Omental fat pad (tissue), 4 donors: ENCODE data around the gene MAP3K4. TPM values are rescaled to one million over a fixed set of nuclear protein-coding genes. Genes with fewer than 3 reads are reported as not detected.
"Not testable (repeated sequence)": the region's sequence is repeated elsewhere in the genome, so short reads cannot be mapped to it uniquely, and the experiment has no call there.

Source experiments
- ATAC-seq: fragments of 150-250 bp; one replicate; pipeline ENCODE4 v1.9.1; 2016; ENCODE audit warnings: mild to moderate bottlenecking, moderate library complexity; ENCODE audit not compliant: low FRiP score
- DNase-seq: peaks from one replicate; pipeline ENCODE4 v3.0.0-alpha.2; 2019; ENCODE audit warnings: low spot score
- total RNA-seq, 4 donors: library from RNA; depleted of rRNA; stranded (reverse); fragments of >200 nt; gene quantifications; one replicate each; pipeline ENCODE4 v1.1.0, GENCODE V29; 2016
- TF ChIP-seq, protein P1 (sequence below), 3 donors: fragments of 450-650 bp; IDR thresholded peaks; one replicate each; pipeline ENCODE4 v1.5.1; 2016 to 2017; ENCODE audit warnings: antibody characterized with exemption in 3 of 3, mild to moderate bottlenecking in 3 of 3, moderate library complexity in 2 of 3

Gene MAP3K4
- total RNA-seq, 4 donors from 2014 or later, result 18.9 to 33.6 (median 25.0) TPM

GRCh38 chr6:160973311-160974250 lies 18.0 kb upstream of the MAP3K4 start:
- ATAC-seq (peak; percentile 6), DNase-seq (no peak)
- TF ChIP-seq, protein P1, sequence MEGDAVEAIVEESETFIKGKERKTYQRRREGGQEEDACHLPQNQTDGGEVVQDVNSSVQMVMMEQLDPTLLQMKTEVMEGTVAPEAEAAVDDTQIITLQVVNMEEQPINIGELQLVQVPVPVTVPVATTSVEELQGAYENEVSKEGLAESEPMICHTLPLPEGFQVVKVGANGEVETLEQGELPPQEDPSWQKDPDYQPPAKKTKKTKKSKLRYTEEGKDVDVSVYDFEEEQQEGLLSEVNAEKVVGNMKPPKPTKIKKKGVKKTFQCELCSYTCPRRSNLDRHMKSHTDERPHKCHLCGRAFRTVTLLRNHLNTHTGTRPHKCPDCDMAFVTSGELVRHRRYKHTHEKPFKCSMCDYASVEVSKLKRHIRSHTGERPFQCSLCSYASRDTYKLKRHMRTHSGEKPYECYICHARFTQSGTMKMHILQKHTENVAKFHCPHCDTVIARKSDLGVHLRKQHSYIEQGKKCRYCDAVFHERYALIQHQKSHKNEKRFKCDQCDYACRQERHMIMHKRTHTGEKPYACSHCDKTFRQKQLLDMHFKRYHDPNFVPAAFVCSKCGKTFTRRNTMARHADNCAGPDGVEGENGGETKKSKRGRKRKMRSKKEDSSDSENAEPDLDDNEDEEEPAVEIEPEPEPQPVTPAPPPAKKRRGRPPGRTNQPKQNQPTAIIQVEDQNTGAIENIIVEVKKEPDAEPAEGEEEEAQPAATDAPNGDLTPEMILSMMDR (IDR thresholded peaks at IDR 0.05), result no peak

GRCh38 chr6:160974304-160974771 lies 17.2 kb upstream of the MAP3K4 start:
- peak; percentile 39 for DNase-seq
- peak; percentile 87 for ATAC-seq
- TF ChIP-seq, protein P1 (IDR thresholded peaks at IDR 0.05), result no peak

GRCh38 chr6:160975162-160975561 lies 16.4 kb upstream of the MAP3K4 start:
- DNase-seq, result no peak
- TF ChIP-seq, protein P1 (IDR thresholded peaks at IDR 0.05), result no peak
- ATAC-seq, result no peak

- not testable (repeated sequence) for ATAC-seq
These were observed 15.6 kb upstream of the MAP3K4 start for GRCh38 chr6:160975961-160976360.

GRCh38 chr6:160978141-160978901 lies 13.2 kb upstream of the MAP3K4 start:
- TF ChIP-seq, protein P1 (IDR thresholded peaks at IDR 0.05), result no peak
- no peak for DNase-seq
- no peak for ATAC-seq

More at GRCh38 chr6:160975961-160976360, 15.6 kb upstream of the MAP3K4 start:
- not testable (repeated sequence) for DNase-seq

GRCh38 chr6:160979061-160979708 lies 12.4 kb upstream of the MAP3K4 start:
- ATAC-seq (no peak), DNase-seq (no peak)
- TF ChIP-seq, protein P1 (IDR thresholded peaks at IDR 0.05), result no peak

DNA sequence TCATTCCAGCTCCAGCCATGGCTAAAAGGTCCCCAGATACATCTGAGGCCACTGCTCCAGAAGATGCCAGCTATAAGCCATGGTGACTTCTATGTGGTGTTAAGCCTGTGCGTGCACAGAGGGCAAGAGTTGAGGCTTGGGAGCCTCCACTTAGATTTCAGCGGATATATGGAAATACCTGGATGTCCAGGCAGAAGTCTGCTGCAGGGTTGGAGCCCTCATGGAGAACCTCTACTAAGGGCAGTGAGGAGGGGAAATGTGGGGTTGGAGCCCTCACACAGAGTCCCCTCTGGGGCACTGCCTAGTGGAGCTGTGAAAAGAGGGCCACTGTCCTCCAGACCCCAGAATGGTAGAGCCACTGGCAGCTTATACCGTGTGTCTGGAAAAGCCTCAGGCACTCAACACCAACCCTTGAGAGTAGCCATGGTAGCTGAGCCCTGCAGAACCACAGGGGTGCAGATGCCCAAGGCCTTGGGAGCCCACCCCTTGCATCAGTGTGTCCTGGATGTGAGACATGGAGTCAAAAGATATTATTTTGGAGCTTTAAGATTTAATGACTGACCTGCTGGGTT lies 8.1 kb upstream of the MAP3K4 start:
- ATAC-seq, DNase-seq: not testable (repeated sequence)
